WI38 (cell line): ENCODE data around the gene KCNH2.

Experiments used
- H3K4me3 ChIP-seq: 2 replicates; pipeline ENCODE4 v1.5.1; 2011; ENCODE audit warnings: low read depth, mild to moderate bottlenecking, control low read depth, low read length
- CTCF ChIP-seq: IDR thresholded peaks from 2 replicates; pipeline ENCODE4 v1.5.1; 2012; ENCODE audit warnings: low read depth, mild to moderate bottlenecking, control low read depth, low read length

The KCNH2 gene

DNA sequence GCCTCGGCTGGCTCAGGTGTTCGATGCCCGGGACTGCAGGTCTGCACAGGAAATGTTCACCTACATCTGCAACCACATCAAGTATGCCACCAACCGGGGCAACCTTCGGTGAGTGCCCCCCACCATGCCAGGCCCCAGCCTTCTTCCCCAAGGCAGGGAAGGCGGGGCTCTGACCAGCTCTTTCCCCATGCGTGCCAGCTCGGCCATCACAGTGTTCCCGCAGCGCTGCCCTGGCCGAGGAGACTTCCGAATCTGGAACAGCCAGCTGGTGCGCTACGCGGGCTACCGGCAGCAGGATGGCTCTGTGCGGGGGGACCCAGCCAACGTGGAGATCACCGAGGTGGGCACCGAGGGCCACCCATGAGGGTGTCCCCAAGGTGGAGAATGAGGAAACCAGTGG, 20.2 kb upstream of the KCNH2 start:
- no peak overlapping the region for H3K4me3 ChIP-seq
- TF ChIP-seq CTCF, result no peak

- H3K4me3 ChIP-seq, result no peak overlapping the region
- TF ChIP-seq CTCF, result no peak
Observed at GRCh38 chr7:150997817-150998216, 19.7 kb upstream of the KCNH2 start.

DNA sequence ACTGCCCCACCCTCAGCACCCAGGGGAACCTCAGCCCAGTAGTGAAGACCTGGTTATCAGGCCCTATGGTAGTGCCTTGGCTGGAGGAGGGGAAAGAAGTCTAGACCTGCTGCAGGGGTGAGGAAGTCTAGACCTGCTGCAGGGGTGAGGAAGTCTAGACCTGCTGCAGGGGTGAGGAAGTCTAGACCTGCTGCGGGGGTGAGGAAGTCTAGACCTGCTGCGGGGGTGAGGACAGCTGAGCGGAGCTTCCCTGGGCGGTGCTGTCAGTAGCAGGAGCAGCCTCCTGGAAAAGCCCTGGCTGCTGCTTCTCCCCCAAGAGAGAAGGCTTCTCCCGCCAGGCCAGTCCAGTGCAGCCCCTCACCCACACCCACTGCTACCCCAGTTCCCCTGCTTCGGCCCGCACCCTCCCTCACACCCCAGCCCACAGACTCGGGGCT, 19.0 kb upstream of the KCNH2 start:
- TF ChIP-seq CTCF, result no peak

DNA sequence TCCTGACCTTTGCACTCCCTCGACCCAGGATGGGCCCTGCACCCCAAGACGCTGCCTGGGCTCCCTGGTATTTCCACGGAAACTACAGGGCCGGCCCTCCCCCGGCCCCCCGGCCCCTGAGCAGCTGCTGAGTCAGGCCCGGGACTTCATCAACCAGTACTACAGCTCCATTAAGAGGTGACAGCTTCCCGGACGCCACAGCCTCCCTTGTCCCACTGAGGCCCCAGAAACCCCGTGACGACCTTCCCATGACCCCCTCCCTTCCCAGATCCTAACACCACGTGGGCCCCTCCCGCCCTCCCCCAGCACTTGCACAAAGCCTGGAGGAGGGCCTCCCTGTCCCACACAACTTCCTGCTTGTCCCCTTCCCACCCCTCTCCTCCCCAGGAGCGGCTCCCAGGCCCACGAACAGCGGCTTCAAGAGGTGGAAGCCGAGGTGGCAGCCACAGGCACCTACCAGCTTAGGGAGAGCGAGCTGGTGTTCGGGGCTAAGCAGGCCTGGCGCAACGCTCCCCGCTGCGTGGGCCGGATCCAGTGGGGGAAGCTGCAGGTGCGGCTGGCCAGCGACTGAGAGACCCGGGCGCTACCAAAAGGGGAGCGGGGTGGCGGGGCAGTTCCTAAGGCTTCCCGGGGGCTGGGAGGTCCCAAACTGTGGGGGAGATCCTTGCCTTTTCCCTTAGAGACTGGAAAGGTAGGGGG, 18.4 kb upstream of the KCNH2 start:
- H3K4me3 ChIP-seq, result no peak overlapping the region
- no peak for TF ChIP-seq CTCF

More for the DNA sequence above, 19.0 kb upstream of the KCNH2 start:
- H3K4me3 ChIP-seq, result no peak overlapping the region

GRCh38 chr7:150994838-150995510, 16.9 kb upstream of the KCNH2 start:
- H3K4me3 ChIP-seq, result no peak overlapping the region
- no peak for TF ChIP-seq CTCF

DNA sequence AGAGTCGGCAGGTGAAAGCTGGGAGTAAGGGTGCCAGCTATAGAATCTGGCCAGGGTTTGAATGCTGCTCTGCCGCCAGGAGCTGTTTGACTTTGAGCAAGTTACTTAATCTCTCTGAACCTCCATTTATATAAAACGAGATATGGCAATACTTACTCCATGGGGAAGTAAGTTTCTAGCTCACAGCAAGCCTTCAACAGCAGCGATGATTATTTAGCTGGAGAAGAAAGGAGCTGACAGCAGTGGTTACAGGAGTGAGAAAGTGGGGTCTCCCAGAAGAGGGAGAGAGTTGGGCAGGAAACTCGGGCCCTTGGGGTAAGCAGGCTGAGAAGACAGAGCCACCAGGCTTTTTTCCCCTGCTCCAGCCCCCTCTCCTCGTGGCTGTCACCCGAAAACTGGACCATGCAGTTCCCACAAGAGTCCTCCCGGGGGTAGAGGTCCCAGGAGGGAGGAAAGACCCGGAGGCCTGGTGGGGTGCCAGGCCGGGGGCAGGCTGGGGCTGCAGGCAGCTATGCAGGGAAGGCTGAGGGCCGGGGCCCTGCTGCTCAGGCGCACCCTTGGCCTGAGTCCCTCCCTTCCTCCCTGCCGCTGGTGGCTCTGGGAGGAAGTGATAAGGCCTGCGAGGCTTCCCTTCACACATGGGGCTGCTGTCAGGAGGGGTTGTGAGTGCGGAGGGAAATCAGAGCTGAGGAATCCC, 16.2 kb upstream of the KCNH2 start:
- no peak overlapping the region for H3K4me3 ChIP-seq

More for the DNA sequence above, 16.2 kb upstream of the KCNH2 start:
- TF ChIP-seq CTCF, result no peak
